ENCODE data around the gene CAMK1D. TPM values are rescaled to one million over a fixed set of nuclear protein-coding genes. Genes with fewer than 3 reads are reported as not detected.

CAMK1D gene
- total RNA-seq, 3 donors from 2014 or later: 20.6 to 48.5 (median 32.8) TPM

DNA sequence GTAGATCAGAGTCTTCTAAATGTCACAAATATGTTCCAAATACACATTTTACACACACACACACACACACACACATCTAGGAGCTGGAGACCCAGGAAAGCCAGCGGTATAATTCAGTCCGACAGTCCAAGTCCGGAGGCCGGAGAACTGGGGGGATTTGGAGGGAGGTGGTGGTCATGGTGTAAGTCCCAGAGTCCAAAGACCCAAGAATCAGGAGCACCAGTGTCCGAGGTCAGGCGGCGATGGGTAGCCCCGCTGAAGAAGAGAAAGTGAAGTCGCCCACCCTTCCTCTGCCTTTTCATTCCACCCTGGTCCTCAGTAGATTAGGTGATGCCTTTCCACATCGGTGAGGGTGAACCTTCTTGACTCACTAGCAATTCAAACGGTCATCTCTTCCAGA lies 154.8 kb downstream of the CAMK1D start:
- no peak overlapping the region for H3K4me3 ChIP-seq
- no peaks in the 10 kb centered on the region for H3K9me3 ChIP-seq
- DNase-seq: no peak
- no peak for ATAC-seq
- TF ChIP-seq, protein P1, sequence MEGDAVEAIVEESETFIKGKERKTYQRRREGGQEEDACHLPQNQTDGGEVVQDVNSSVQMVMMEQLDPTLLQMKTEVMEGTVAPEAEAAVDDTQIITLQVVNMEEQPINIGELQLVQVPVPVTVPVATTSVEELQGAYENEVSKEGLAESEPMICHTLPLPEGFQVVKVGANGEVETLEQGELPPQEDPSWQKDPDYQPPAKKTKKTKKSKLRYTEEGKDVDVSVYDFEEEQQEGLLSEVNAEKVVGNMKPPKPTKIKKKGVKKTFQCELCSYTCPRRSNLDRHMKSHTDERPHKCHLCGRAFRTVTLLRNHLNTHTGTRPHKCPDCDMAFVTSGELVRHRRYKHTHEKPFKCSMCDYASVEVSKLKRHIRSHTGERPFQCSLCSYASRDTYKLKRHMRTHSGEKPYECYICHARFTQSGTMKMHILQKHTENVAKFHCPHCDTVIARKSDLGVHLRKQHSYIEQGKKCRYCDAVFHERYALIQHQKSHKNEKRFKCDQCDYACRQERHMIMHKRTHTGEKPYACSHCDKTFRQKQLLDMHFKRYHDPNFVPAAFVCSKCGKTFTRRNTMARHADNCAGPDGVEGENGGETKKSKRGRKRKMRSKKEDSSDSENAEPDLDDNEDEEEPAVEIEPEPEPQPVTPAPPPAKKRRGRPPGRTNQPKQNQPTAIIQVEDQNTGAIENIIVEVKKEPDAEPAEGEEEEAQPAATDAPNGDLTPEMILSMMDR (IDR thresholded peaks at IDR 0.05): no peak
- intact Hi-C loops (cut with DNase I, micrococcal nuclease): no loop called here
- no peaks in the 10 kb centered on the region for H3K36me3 ChIP-seq (ENCODE audit: low read depth)
- peaks cover 14% of the 10 kb centered on the region for H3K4me1 ChIP-seq (ENCODE audit: low read depth)

GRCh38 chr10:12504628-12505027 lies 155.3 kb downstream of the CAMK1D start:
- Histone ChIP-seq H3K36me3 (ENCODE audit: low read depth) (no peaks in the 10 kb centered on the region), H3K9me3 (no peaks in the 10 kb centered on the region), H3K4me1 (ENCODE audit: low read depth) (peaks cover 14% of the 10 kb centered on the region), H3K4me3 (no peak overlapping the region)
- DNase-seq (no peak), ATAC-seq (no peak)
- TF ChIP-seq, protein P1 (IDR thresholded peaks at IDR 0.05): no peak
- intact Hi-C loops (cut with DNase I, micrococcal nuclease): no loop called here

DNA sequence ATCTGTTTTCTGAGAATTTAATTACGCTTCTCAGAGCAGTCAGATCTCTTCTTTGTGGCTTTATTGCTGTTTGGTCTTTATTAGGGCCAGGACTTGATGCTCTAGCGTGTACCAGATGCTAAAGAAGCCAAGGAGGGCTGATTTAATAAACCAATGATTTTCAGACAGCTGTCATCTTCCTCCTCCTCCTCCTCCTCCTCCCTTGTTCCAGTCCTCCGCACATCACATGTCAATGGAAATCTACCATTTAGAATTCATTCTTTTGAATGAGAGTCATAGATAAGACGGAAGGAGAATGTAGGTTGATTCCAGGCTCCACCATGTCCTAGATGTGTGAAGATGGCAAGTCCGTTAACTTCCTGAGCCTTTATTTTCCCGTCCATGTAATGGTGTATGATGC lies 156.3 kb downstream of the CAMK1D start:
- TF ChIP-seq, protein P1 (IDR thresholded peaks at IDR 0.05): no peak
- H3K9me3 ChIP-seq: no peaks in the 10 kb centered on the region
- H3K36me3 ChIP-seq (ENCODE audit: low read depth): no peaks in the 10 kb centered on the region
- DNase-seq: no peak
- peaks cover 8% of the 10 kb centered on the region for H3K4me1 ChIP-seq (ENCODE audit: low read depth)
- no peak for ATAC-seq
- no peak overlapping the region for H3K4me3 ChIP-seq
- intact Hi-C loops (cut with DNase I, micrococcal nuclease): no loop called here

DNA sequence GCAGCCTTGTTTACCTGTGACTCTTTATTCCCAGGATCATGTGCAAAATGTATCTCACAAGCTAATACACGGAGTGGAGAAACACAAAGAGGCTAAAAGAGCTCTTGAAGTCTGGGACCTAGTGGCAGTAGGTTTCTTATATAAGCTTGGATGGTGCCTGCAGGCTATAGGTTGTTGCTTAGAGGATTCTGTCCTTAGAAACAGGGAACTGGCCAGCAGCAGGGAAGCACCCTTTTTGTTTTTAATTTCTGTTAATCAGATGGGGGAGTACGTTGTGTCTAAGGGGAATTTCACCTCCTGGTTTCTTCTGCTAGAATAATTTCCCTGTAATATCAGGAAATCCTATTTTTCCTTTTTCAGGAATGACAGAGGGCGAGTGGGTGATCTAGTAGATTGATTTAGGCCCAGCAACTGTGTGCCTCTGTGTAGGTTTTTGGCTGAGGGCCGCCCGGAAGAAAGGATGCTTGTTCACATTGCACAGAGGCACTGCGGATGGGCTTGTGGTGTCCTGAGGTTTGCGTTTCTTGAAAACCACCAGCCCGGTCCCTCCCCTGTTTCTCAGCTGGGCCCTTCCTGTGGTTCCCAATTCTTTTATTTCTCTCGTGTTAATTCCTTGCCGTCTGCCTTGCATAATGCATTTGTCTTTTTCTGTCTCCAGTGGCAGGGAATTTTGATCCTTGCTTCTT lies 158.0 kb downstream of the CAMK1D start:
- TF ChIP-seq, protein P1 (IDR thresholded peaks at IDR 0.05): no peak
- Histone ChIP-seq H3K9me3 (no peaks in the 10 kb centered on the region), H3K4me3 (no peak overlapping the region), H3K36me3 (ENCODE audit: low read depth) (no peaks in the 10 kb centered on the region), H3K4me1 (ENCODE audit: low read depth) (no peaks in the 10 kb centered on the region)
- intact Hi-C loops (cut with DNase I, micrococcal nuclease): no loop called here
- ATAC-seq: no peak
- DNase-seq: no peak

DNA sequence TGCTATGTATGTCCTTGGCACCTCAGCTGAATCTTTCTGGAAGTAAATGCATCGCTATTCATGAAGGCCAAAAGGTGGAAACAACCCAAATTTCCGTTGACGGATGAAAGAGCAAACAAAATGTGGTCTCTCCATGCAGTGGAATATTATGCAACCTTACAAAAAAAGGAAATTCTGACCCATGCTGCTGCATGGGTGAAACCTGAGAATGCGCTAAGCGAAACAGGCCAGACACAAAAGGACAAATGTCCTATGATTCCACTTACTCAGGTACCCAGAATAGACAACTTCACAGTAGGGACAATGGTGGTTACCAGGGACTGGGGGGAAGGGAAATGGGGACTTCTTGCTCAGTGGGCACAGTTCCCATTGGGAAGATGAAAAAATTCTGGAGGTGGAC lies 158.8 kb downstream of the CAMK1D start:
- Histone ChIP-seq H3K9me3 (no peaks in the 10 kb centered on the region), H3K36me3 (ENCODE audit: low read depth) (no peaks in the 10 kb centered on the region), H3K4me3 (no peak overlapping the region), H3K4me1 (ENCODE audit: low read depth) (no peaks in the 10 kb centered on the region)
- TF ChIP-seq, protein P1 (IDR thresholded peaks at IDR 0.05): no peak
- intact Hi-C loops (cut with DNase I, micrococcal nuclease): no loop called here
- ATAC-seq: no peak
- no peak for DNase-seq

Data from mucosa of descending colon (tissue), 3 donors.